NB4 (cell line): Measurements from ENCODE around the gene CFAP221.

Experiments
- CTCF ChIP-seq: IDR thresholded peaks from one replicate; pipeline ENCODE4 v1.5.1; 2012; ENCODE audit warnings: low read depth, low read length
- POLR2A ChIP-seq: IDR thresholded peaks from 2 replicates; pipeline ENCODE4 v1.6.1; 2011; ENCODE audit warnings: mild to moderate bottlenecking; ENCODE audit not compliant: insufficient read length; ENCODE audit errors: extremely low read depth

DNA sequence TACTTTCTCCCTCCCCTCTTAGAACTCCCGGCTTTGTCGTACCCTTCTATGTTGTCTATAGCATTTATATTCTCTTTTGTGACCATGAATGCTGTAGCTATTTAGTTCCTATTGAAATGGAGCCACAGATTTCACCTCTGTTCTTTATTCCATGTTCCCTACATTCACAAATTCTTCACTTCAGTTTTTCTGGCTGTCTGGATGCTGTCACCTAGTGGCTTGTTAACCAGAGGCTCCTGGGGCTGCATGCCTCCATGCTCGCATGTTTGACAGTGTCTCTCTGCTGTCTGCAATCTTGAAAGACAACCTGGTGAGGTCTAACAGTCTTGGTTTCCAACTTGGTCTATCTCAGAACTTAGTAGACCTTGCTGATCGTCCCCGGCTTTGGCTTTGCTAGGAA lies 48.2 kb downstream of the CFAP221 start:
- no peak for TF ChIP-seq CTCF
- no peak for TF ChIP-seq POLR2A
